ENCODE results near the gene ZHX3.

The ZHX3 gene

GRCh38 chr20:41214202-41214601 is 103.3 kb downstream of the ZHX3 start:
- no peaks in the 10 kb centered on the region for H3K4me1 ChIP-seq (ENCODE audit: low read depth, poor library complexity, severe bottlenecking)
- no peak overlapping the region for H3K4me3 ChIP-seq (IDR thresholded peaks at IDR 0.05; ENCODE audit: insufficient read depth, low read depth, low read length)
- no peak for TF ChIP-seq CTCF (conservative IDR thresholded peaks at IDR 0.05; ENCODE audit: low read depth, low read length)
- no peak overlapping the region for H2AFZ ChIP-seq (ENCODE audit: low read depth)
- H3K9ac ChIP-seq, result no peak overlapping the region
- no peaks in the 10 kb centered on the region for H3K27me3 ChIP-seq (ENCODE audit: insufficient read depth, low read depth)
- no peaks in the 10 kb centered on the region for H3K36me3 ChIP-seq (ENCODE audit: insufficient read depth)
- no peak overlapping the region for H3K4me2 ChIP-seq
- no peaks in the 10 kb centered on the region for H4K20me1 ChIP-seq (ENCODE audit: insufficient read depth)
- H3K79me2 ChIP-seq (ENCODE audit: insufficient read depth, low read depth), result no peaks in the 10 kb centered on the region
- H3K27ac ChIP-seq, result no peak overlapping the region

- Histone ChIP-seq H3K27ac (no peak overlapping the region), H3K36me3 (ENCODE audit: insufficient read depth) (no peaks in the 10 kb centered on the region), H3K4me2 (no peak overlapping the region), H3K79me2 (ENCODE audit: insufficient read depth, low read depth) (no peaks in the 10 kb centered on the region), H3K4me3 (IDR thresholded peaks at IDR 0.05; ENCODE audit: insufficient read depth, low read depth, low read length) (no peak overlapping the region), H3K27me3 (ENCODE audit: insufficient read depth, low read depth) (no peaks in the 10 kb centered on the region), H4K20me1 (ENCODE audit: insufficient read depth) (no peaks in the 10 kb centered on the region), H3K9ac (no peak overlapping the region), H2AFZ (ENCODE audit: low read depth) (no peak overlapping the region), H3K4me1 (ENCODE audit: low read depth, poor library complexity, severe bottlenecking) (no peaks in the 10 kb centered on the region)
- no peak for TF ChIP-seq CTCF (conservative IDR thresholded peaks at IDR 0.05; ENCODE audit: low read depth, low read length)
Measured at GRCh38 chr20:41213150-41213820, 104.2 kb downstream of the ZHX3 start.

GRCh38 chr20:41205313-41205712 is 112.2 kb downstream of the ZHX3 start:
- no peak overlapping the region for H3K27ac ChIP-seq
- no peaks in the 10 kb centered on the region for H3K4me1 ChIP-seq (ENCODE audit: low read depth, poor library complexity, severe bottlenecking)
- no peaks in the 10 kb centered on the region for H3K27me3 ChIP-seq (ENCODE audit: insufficient read depth, low read depth)
- H3K4me3 ChIP-seq (IDR thresholded peaks at IDR 0.05; ENCODE audit: insufficient read depth, low read depth, low read length), result no peak overlapping the region
- H2AFZ ChIP-seq (ENCODE audit: low read depth), result no peak overlapping the region
- no peak overlapping the region for H3K4me2 ChIP-seq
- H3K36me3 ChIP-seq (ENCODE audit: insufficient read depth), result no peaks in the 10 kb centered on the region
- TF ChIP-seq CTCF (conservative IDR thresholded peaks at IDR 0.05; ENCODE audit: low read depth, low read length), result no peak
- no peak overlapping the region for H3K9ac ChIP-seq
- H3K79me2 ChIP-seq (ENCODE audit: insufficient read depth, low read depth), result no peaks in the 10 kb centered on the region
- H4K20me1 ChIP-seq (ENCODE audit: insufficient read depth), result no peaks in the 10 kb centered on the region

- no peak for TF ChIP-seq CTCF (conservative IDR thresholded peaks at IDR 0.05; ENCODE audit: low read depth, low read length)
- no peak overlapping the region for H2AFZ ChIP-seq (ENCODE audit: low read depth)
- no peaks in the 10 kb centered on the region for H3K27me3 ChIP-seq (ENCODE audit: insufficient read depth, low read depth)
- no peaks in the 10 kb centered on the region for H3K4me1 ChIP-seq (ENCODE audit: low read depth, poor library complexity, severe bottlenecking)
- no peaks in the 10 kb centered on the region for H3K79me2 ChIP-seq (ENCODE audit: insufficient read depth, low read depth)
- no peak overlapping the region for H3K9ac ChIP-seq
- no peak overlapping the region for H3K27ac ChIP-seq
- H4K20me1 ChIP-seq (ENCODE audit: insufficient read depth), result no peaks in the 10 kb centered on the region
- H3K4me2 ChIP-seq, result no peak overlapping the region
- no peaks in the 10 kb centered on the region for H3K36me3 ChIP-seq (ENCODE audit: insufficient read depth)
- H3K4me3 ChIP-seq (IDR thresholded peaks at IDR 0.05; ENCODE audit: insufficient read depth, low read depth, low read length), result no peak overlapping the region
Measured at GRCh38 chr20:41204304-41205265, 112.9 kb downstream of the ZHX3 start.
